ENCODE data around the gene COL4A4. TPM values are rescaled to one million over a fixed set of nuclear protein-coding genes. Genes with fewer than 3 reads are reported as not detected.

Gene COL4A4
- total and polyA plus RNA-seq, 2 donors (not counting 3 experiments of a cell fraction or from before 2014, with no cell fraction given), result not detected

GRCh38 chr2:227186751-227187150, 22.7 kb upstream of the COL4A4 start:
- H4K20me1 ChIP-seq (replicated peaks; ENCODE audit: control insufficient read depth, extremely low read depth, insufficient read depth, low read length), result no peaks in the 10 kb centered on the region
- no peaks in the 10 kb centered on the region for H3K9me3 ChIP-seq (replicated peaks; ENCODE audit: control insufficient read depth, insufficient read depth, low read length)
- ChIA-PET POLR2A (no interaction called here), CTCF (no interaction called here)
- H3K79me2 ChIP-seq (ENCODE audit: control insufficient read depth, insufficient read depth, low read length), result no peaks in the 10 kb centered on the region
- TF ChIP-seq GATA2 (IDR thresholded peaks at IDR 0.05; ENCODE audit: insufficient read depth, insufficient read length, low read depth, low read length) (no peak), EZH2 (IDR thresholded peaks at IDR 0.05; ENCODE audit: borderline replicate concordance, low read depth, low read length, severe bottlenecking) (no peak)
- H3K27ac ChIP-seq (ENCODE audit: insufficient read depth, low read depth, low read length), result no peak overlapping the region
- no peak for FAIRE-seq
- H3K9ac ChIP-seq (replicated peaks; ENCODE audit: extremely low read depth, insufficient read depth, low read length), result no peak overlapping the region
- dilution Hi-C loops (cut with MboI; ENCODE audit: extremely low pct_ligation_motif_present, low sequenced_read_pairs) (no loop called here), intact Hi-C loops (cut with micrococcal nuclease) (no loop called here)
- no peaks in the 10 kb centered on the region for H3K36me3 ChIP-seq (ENCODE audit: control insufficient read depth in 2 of 2, extremely low read depth in 1 of 2, insufficient read depth in 2 of 2, low read length in 2 of 2)
- no peaks in the 10 kb centered on the region for H3K9me1 ChIP-seq (replicated peaks; ENCODE audit: control insufficient read depth, extremely low read depth, insufficient read depth, low read length)
- no TSS peak for BruUV-seq (replicated peaks)
- H2AFZ ChIP-seq (ENCODE audit: low read depth, low read length), result no peak overlapping the region
- no peak overlapping the region for H3K4me3 ChIP-seq (replicated peaks in 1 of 3; ENCODE audit: insufficient read depth in 1 of 3, low read depth in 1 of 3, low read length in 3 of 3)
- H3K27me3 ChIP-seq (ENCODE audit: control insufficient read depth in 2 of 2, insufficient read depth in 2 of 2, low read length in 2 of 2), result no peaks in the 10 kb centered on the region
- H3K4me1 ChIP-seq (ENCODE audit: control insufficient read depth, extremely low read depth, insufficient read depth, low read length), result no peaks in the 10 kb centered on the region
- no peak for DNase-seq (ENCODE audit: low read depth, low spot score)
- no peak overlapping the region for H3K4me2 ChIP-seq (ENCODE audit: insufficient read depth, low read length)

GRCh38 chr2:227185615-227186232, 21.7 kb upstream of the COL4A4 start:
- H3K27ac ChIP-seq (ENCODE audit: insufficient read depth, low read depth, low read length), result no peak overlapping the region
- no peak overlapping the region for H3K4me3 ChIP-seq (replicated peaks in 1 of 3; ENCODE audit: insufficient read depth in 1 of 3, low read depth in 1 of 3, low read length in 3 of 3)
- H3K9me3 ChIP-seq (replicated peaks; ENCODE audit: control insufficient read depth, insufficient read depth, low read length), result no peaks in the 10 kb centered on the region
- H3K9ac ChIP-seq (replicated peaks; ENCODE audit: extremely low read depth, insufficient read depth, low read length), result no peak overlapping the region
- H2AFZ ChIP-seq (ENCODE audit: low read depth, low read length), result no peak overlapping the region
- DNase-seq (ENCODE audit: low read depth, low spot score) (no peak), FAIRE-seq (no peak)
- no peak for TF ChIP-seq FOS (IDR thresholded peaks at IDR 0.05; ENCODE audit: borderline replicate concordance, insufficient read depth, low read length)
- no peak for TF ChIP-seq CTCF (IDR thresholded peaks at IDR 0.05; ENCODE audit: extremely low read depth in 1 of 2, insufficient read depth in 1 of 2, low read depth in 1 of 2, low read length in 2 of 2)
- no peak for TF ChIP-seq MYC (IDR thresholded peaks at IDR 0.05; ENCODE audit: low read depth, low read length)
- TF ChIP-seq POLR2A (IDR thresholded peaks at IDR 0.05; ENCODE audit: low read depth, low read length), result no peak
- TF ChIP-seq GATA2 (IDR thresholded peaks at IDR 0.05; ENCODE audit: insufficient read depth, insufficient read length, low read depth, low read length), result no peak
- TF ChIP-seq EZH2 (IDR thresholded peaks at IDR 0.05; ENCODE audit: borderline replicate concordance, low read depth, low read length, severe bottlenecking), result no peak
- TF ChIP-seq POLR2AphosphoS5 (IDR thresholded peaks at IDR 0.05; ENCODE audit: insufficient read depth, low read depth, low read length), result no peak
- no peak for TF ChIP-seq MAX (IDR thresholded peaks at IDR 0.05; ENCODE audit: insufficient read depth, insufficient read length)
- no peak for TF ChIP-seq JUN (IDR thresholded peaks at IDR 0.05; ENCODE audit: borderline replicate concordance, insufficient read depth, insufficient read length, low read depth)
- no peaks in the 10 kb centered on the region for H3K36me3 ChIP-seq (ENCODE audit: control insufficient read depth in 2 of 2, extremely low read depth in 1 of 2, insufficient read depth in 2 of 2, low read length in 2 of 2)
- intact Hi-C loops (cut with micrococcal nuclease), result no loop called here
- no peaks in the 10 kb centered on the region for H3K27me3 ChIP-seq (ENCODE audit: control insufficient read depth in 2 of 2, insufficient read depth in 2 of 2, low read length in 2 of 2)
- POLR2A ChIA-PET, result no interaction called here
- no peaks in the 10 kb centered on the region for H3K4me1 ChIP-seq (ENCODE audit: control insufficient read depth, extremely low read depth, insufficient read depth, low read length)
- H4K20me1 ChIP-seq (replicated peaks; ENCODE audit: control insufficient read depth, extremely low read depth, insufficient read depth, low read length), result no peaks in the 10 kb centered on the region
- dilution Hi-C loops (cut with MboI; ENCODE audit: extremely low pct_ligation_motif_present, low sequenced_read_pairs), result no loop called here
- no TSS peak for BruUV-seq (replicated peaks)
- H3K79me2 ChIP-seq (ENCODE audit: control insufficient read depth, insufficient read depth, low read length), result no peaks in the 10 kb centered on the region
- H3K9me1 ChIP-seq (replicated peaks; ENCODE audit: control insufficient read depth, extremely low read depth, insufficient read depth, low read length), result no peaks in the 10 kb centered on the region
- CTCF ChIA-PET, result no interaction called here
- no peak overlapping the region for H3K4me2 ChIP-seq (ENCODE audit: insufficient read depth, low read length)
